NB4 (cell line): Measurements from ENCODE around the gene ARMC9.

Experiments
- DNase-seq: peaks from one replicate; pipeline ENCODE4 v3.0.0; 2010; ENCODE audit warnings: low read depth
- H3K4me3 ChIP-seq: one replicate; pipeline ENCODE4 v1.5.1; 2011; ENCODE audit warnings: mild to moderate bottlenecking, low read depth, low read length, moderate library complexity
- MYC ChIP-seq: IDR thresholded peaks from 2 replicates; pipeline ENCODE4 v1.6.1; 2011; ENCODE audit warnings: low read depth, low read length
- POLR2A ChIP-seq: IDR thresholded peaks from 2 replicates; pipeline ENCODE4 v1.6.1; 2011; ENCODE audit warnings: mild to moderate bottlenecking; ENCODE audit not compliant: insufficient read length; ENCODE audit errors: extremely low read depth
- TF ChIP-seq, protein P1 (sequence below): IDR thresholded peaks from one replicate; pipeline ENCODE4 v1.5.1; 2012; ENCODE audit warnings: low read depth, low read length
- TF ChIP-seq, protein P2 (sequence below): IDR thresholded peaks from 2 replicates; pipeline ENCODE4 v1.6.1; 2011; ENCODE audit warnings: low read depth, low read length

ARMC9 gene

GRCh38 chr2:231397011-231397927 lies 198.8 kb downstream of the ARMC9 start:
- no peak overlapping the region for H3K4me3 ChIP-seq
- TF ChIP-seq, protein P1, sequence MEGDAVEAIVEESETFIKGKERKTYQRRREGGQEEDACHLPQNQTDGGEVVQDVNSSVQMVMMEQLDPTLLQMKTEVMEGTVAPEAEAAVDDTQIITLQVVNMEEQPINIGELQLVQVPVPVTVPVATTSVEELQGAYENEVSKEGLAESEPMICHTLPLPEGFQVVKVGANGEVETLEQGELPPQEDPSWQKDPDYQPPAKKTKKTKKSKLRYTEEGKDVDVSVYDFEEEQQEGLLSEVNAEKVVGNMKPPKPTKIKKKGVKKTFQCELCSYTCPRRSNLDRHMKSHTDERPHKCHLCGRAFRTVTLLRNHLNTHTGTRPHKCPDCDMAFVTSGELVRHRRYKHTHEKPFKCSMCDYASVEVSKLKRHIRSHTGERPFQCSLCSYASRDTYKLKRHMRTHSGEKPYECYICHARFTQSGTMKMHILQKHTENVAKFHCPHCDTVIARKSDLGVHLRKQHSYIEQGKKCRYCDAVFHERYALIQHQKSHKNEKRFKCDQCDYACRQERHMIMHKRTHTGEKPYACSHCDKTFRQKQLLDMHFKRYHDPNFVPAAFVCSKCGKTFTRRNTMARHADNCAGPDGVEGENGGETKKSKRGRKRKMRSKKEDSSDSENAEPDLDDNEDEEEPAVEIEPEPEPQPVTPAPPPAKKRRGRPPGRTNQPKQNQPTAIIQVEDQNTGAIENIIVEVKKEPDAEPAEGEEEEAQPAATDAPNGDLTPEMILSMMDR, result no peak
- TF ChIP-seq, protein P2, sequence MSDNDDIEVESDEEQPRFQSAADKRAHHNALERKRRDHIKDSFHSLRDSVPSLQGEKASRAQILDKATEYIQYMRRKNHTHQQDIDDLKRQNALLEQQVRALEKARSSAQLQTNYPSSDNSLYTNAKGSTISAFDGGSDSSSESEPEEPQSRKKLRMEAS, result no peak
- TF ChIP-seq MYC (no peak), POLR2A (no peak)
- DNase-seq, result no peak

DNA sequence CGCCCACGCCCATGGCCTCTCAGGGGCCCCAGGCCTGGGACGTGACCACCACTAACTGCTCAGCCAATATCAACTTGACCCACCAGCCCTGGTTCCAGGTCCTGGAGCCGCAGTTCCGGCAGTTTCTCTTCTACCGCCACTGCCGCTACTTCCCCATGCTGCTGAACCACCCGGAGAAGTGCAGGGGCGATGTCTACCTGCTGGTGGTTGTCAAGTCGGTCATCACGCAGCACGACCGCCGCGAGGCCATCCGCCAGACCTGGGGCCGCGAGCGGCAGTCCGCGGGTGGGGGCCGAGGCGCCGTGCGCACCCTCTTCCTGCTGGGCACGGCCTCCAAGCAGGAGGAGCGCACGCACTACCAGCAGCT lies 199.5 kb downstream of the ARMC9 start:
- H3K4me3 ChIP-seq, result no peak overlapping the region
- TF ChIP-seq MYC, result no peak
- TF ChIP-seq, protein P1, result no peak
- TF ChIP-seq, protein P2, result no peak
- TF ChIP-seq POLR2A, result no peak
- no peak for DNase-seq

- TF ChIP-seq, protein P2, result no peak
- TF ChIP-seq MYC (no peak), POLR2A (no peak)
- TF ChIP-seq, protein P1, result no peak
- H3K4me3 ChIP-seq, result no peak overlapping the region
- no peak for DNase-seq
Measured at GRCh38 chr2:231398585-231398984, 200.2 kb downstream of the ARMC9 start.

GRCh38 chr2:231399046-231399852 lies 200.8 kb downstream of the ARMC9 start:
- H3K4me3 ChIP-seq, result no peak overlapping the region
- DNase-seq, result no peak
- TF ChIP-seq MYC (no peak), POLR2A (no peak)
- TF ChIP-seq, protein P1, result no peak
- TF ChIP-seq, protein P2, result no peak

GRCh38 chr2:231399853-231400680 lies 201.6 kb downstream of the ARMC9 start:
- TF ChIP-seq, protein P1, result peak; percentile 6
- no peak for TF ChIP-seq POLR2A
- peak; percentile 47 for DNase-seq
- H3K4me3 ChIP-seq, result no peak overlapping the region
